Tibial nerve (tissue), 4 donors: Measurements from ENCODE around the gene GNAI2. TPM values are rescaled to one million over a fixed set of nuclear protein-coding genes. Genes with fewer than 3 reads are reported as not detected.

ENCODE experiments used
- DNase-seq, 2 donors: peaks; one replicate each; pipeline ENCODE4 v3.0.0-alpha.2; 2019; ENCODE audit warnings: low spot score in 2 of 2
- H3K27ac ChIP-seq, 4 donors: fragments of 200-600 bp; sonication (generic) in 3 of 4; one replicate each; pipeline ENCODE4 v1.5.1; 2017 to 2019; ENCODE audit warnings: mild to moderate bottlenecking in 1 of 4
- H3K27me3 ChIP-seq, 2 donors: fragments of 200-600 bp; sonication (generic) in 1 of 2; one replicate each; pipeline versions ENCODE4 v1.5.1 to v1.6.0; 2017 to 2019
- H3K36me3 ChIP-seq, 3 donors: fragments of 200-600 bp; sonication (generic); one replicate each; pipeline ENCODE4 v1.5.1; 2018 to 2019
- H3K4me1 ChIP-seq, 4 donors: fragments of 200-600 bp; sonication (generic) in 3 of 4; one replicate each; pipeline ENCODE4 v1.5.1; 2017 to 2019
- H3K4me3 ChIP-seq, 4 donors: fragments of 200-600 bp; sonication (generic) in 3 of 4; one replicate each; pipeline ENCODE4 v1.5.1; 2017 to 2019; ENCODE audit warnings: mild to moderate bottlenecking in 1 of 4, moderate library complexity in 1 of 4
- H3K9me3 ChIP-seq, 4 donors: fragments of 200-600 bp; sonication (generic) in 3 of 4; one replicate each; pipeline ENCODE4 v1.5.1; 2017 to 2019
- EP300 ChIP-seq, 2 donors: sonication (generic); formaldehyde crosslinking; IDR thresholded peaks; one replicate each; pipeline ENCODE4 v1.6.1; 2017; ENCODE audit warnings: antibody characterized with exemption in 2 of 2, mild to moderate bottlenecking in 1 of 2
- POLR2A ChIP-seq, 2 donors: fragments of 450-650 bp; IDR thresholded peaks; one replicate each; pipeline ENCODE4 v1.6.1; 2017; ENCODE audit warnings: antibody characterized with exemption in 2 of 2, mild to moderate bottlenecking in 2 of 2, moderate library complexity in 2 of 2
- WGBS, 2 donors: methylation state at CpG; one replicate each; pipeline ENCODE4 v1.1.5; 2018; 5-methylcytosine and 5-hydroxymethylcytosine counted together
- total RNA-seq, 4 donors: library from RNA; depleted of rRNA; stranded (reverse); fragments of >200 nt; gene quantifications; one replicate each; pipeline ENCODE4 v1.1.0, GENCODE V29; 2016
- TF ChIP-seq, protein P1 (sequence below), 5 experiments: fragments of 200-600 bp in 3 of 5; fragments of 450-650 bp in 2 of 5; sonication (generic) in 3 of 5; IDR thresholded peaks; one replicate each; pipeline ENCODE4 v1.5.1; 2016 to 2019; ENCODE audit warnings: antibody characterized with exemption in 5 of 5, mild to moderate bottlenecking in 3 of 5, moderate library complexity in 2 of 5

GNAI2 gene
- total RNA-seq, 4 donors from 2014 or later, result 201 to 265 (median 243) TPM

DNA sequence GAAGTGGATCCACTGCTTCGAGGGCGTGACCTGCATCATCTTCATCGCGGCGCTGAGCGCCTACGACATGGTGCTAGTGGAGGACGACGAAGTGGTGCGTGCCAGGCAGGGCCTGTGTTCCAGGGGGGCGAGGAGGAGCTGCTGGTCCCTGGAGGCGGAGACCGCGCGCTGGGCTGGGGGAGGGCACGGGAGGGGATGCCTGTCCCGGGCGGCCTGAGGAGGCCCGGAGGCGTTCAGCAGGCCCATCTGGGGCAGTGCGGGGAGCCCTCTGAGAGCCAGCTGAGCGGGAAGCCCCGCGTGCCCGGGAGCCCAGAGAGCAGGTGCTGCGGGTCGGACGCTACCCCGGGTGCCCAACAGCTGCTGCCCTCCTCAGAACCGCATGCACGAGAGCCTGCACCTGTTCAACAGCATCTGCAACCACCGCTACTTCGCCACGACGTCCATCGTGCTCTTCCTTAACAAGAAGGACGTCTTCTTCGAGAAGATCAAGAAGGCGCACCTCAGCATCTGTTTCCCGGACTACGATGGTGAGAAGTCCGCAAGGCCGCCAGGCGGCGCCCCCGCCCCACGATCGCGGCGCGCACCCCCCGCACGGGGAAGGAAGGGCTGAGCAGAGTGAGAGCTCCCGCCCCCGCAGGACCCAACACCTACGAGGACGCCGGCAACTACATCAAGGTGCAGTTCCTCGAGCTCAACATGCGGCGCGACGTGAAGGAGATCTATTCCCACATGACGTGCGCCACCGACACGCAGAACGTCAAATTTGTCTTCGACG is 41.7 kb upstream of the GNAI2 start:
- peaks cover 0 to 42% of the 10 kb centered on the region in 2 donors for H3K27me3 ChIP-seq
- H3K36me3 ChIP-seq, result no peaks in the 10 kb centered on the region
- peak overlapping the region in 2 of 4 donors; percentile 4 to 20 for H3K4me3 ChIP-seq
- 3 to 13% methylated on average over 17 to 39 of the region's 70 CpGs for WGBS, 2 donors
- no peak for TF ChIP-seq EP300 (IDR thresholded peaks at IDR 0.05)
- TF ChIP-seq, protein P1, sequence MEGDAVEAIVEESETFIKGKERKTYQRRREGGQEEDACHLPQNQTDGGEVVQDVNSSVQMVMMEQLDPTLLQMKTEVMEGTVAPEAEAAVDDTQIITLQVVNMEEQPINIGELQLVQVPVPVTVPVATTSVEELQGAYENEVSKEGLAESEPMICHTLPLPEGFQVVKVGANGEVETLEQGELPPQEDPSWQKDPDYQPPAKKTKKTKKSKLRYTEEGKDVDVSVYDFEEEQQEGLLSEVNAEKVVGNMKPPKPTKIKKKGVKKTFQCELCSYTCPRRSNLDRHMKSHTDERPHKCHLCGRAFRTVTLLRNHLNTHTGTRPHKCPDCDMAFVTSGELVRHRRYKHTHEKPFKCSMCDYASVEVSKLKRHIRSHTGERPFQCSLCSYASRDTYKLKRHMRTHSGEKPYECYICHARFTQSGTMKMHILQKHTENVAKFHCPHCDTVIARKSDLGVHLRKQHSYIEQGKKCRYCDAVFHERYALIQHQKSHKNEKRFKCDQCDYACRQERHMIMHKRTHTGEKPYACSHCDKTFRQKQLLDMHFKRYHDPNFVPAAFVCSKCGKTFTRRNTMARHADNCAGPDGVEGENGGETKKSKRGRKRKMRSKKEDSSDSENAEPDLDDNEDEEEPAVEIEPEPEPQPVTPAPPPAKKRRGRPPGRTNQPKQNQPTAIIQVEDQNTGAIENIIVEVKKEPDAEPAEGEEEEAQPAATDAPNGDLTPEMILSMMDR (IDR thresholded peaks at IDR 0.05), result peak; percentile 73 to 95 (median 78)
- no peaks in the 10 kb centered on the region for H3K9me3 ChIP-seq
- peak; percentile 33 to 47 for DNase-seq
- H3K27ac ChIP-seq, result no peak overlapping the region
- H3K4me1 ChIP-seq, result peaks cover 0 to 25% (median 12%) of the 10 kb centered on the region in 4 donors

DNA sequence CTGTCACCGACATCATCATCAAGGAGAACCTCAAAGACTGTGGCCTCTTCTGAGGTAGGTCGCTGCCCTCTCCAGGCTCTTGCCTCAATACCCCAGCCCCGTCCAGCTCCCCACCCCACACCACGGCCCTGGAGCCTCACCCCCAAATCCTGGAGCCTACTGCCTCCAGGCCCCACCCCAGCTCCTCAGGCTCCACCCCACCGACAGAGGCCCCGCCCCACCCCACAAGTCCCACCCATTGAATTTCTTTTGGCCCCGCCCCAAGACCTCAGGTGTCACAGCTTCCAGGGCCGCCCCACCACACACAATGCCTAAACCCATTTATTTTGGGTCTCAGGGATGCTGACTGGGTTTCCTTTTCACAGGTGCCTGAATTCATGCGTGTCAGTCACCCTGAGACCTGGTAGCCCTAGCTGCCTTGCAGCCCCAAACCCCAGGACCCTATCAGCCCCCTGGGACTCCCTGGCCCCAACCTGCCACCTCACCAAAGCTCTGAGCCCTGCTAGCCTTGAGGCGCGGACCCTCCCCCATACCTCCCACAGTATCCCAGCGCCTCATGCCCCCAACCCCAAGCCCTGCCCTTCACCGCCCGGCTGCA is 41.0 kb upstream of the GNAI2 start:
- Histone ChIP-seq H3K9me3 (no peaks in the 10 kb centered on the region), H3K27ac (no peak overlapping the region), H3K4me1 (peaks cover 0 to 25% (median 12%) of the 10 kb centered on the region in 4 donors), H3K27me3 (peaks cover 0 to 49% of the 10 kb centered on the region in 2 donors), H3K36me3 (no peaks in the 10 kb centered on the region), H3K4me3 (peak overlapping the region in 2 of 4 donors; percentile 4 to 20)
- 59% methylated on average over 14 of the region's 14 CpGs for WGBS, 2 donors
- no peak for DNase-seq
- TF ChIP-seq POLR2A (IDR thresholded peaks at IDR 0.05) (no peak), EP300 (IDR thresholded peaks at IDR 0.05) (no peak)
- TF ChIP-seq, protein P1 (IDR thresholded peaks at IDR 0.05), result no peak

DNA sequence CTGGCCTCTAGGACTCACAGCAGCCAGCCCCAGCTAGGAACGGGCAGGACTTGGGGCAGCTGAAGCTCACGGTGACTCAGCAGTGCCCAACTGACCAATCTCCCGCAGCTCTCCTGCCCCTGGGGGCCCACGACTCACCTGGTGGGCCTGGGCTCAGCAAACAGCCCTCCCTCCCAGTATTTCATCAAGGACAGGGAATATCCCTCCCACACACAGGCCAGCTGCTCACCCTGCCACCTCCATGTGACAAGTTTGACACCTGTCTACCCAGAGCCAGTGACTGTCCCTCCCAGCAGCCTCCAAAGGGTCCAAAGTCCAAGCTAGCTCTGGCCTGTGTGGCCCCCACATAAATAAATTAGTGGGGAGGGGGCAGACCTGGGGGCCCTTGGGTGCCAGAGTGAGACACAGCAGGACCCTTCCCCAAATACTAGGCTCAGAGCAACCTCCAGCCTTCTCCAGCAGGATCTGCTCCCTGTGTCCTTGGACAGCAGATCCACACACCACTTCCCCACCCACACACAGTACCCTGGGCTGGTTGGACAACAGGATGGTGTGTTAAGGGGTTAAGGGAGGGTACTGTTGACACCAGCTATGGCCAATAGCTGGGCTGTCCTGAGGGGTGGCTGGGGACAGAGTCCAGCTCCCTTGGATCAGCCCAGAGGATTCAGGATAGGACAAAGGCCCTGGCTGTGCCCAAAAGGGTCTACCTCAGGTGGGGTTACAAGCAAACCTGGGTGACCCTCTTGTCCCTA is 40.3 kb upstream of the GNAI2 start:
- Histone ChIP-seq H3K9me3 (no peaks in the 10 kb centered on the region), H3K27me3 (peaks cover 0 to 50% of the 10 kb centered on the region in 2 donors), H3K4me1 (peaks cover 0 to 25% (median 12%) of the 10 kb centered on the region in 4 donors), H3K4me3 (no peak overlapping the region), H3K36me3 (no peaks in the 10 kb centered on the region), H3K27ac (no peak overlapping the region)
- no peak for DNase-seq
- 59 to 72% methylated on average over 4 of the region's 4 CpGs for WGBS, 2 donors
- TF ChIP-seq POLR2A (IDR thresholded peaks at IDR 0.05) (no peak), EP300 (IDR thresholded peaks at IDR 0.05) (no peak)
- TF ChIP-seq, protein P1 (IDR thresholded peaks at IDR 0.05), result no peak

DNA sequence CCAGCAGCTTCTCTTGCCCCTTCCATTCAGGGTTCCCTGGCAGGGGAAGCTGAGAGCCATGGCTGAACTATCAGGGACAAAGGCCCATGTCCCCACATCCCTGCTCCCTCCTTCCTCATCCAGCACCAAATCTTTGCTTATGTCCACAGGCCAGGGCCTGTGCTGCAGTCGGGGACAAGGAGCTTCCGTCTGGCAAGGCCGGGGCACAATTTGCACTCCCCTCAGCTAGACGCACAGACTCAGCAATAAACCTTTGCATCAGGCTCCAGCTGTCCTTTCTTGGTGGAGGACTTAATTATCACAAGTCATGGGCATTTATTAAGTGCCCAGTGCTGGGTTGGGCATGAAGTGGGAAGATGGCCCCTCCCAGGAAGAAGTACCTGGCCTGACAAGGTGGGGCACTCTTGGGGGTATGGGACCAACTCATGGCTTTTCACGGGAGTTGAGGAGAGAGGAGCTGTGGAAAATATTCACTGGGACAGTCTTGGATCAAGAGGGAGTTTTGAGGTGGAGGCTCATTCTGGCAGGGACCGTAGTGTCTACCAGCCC is 39.7 kb upstream of the GNAI2 start:
- 66 to 75% methylated on average over 6 of the region's 6 CpGs for WGBS, 2 donors
- peaks cover 0 to 56% of the 10 kb centered on the region in 2 donors for H3K27me3 ChIP-seq

More for the DNA sequence above, 39.7 kb upstream of the GNAI2 start:
- Histone ChIP-seq H3K36me3 (no peaks in the 10 kb centered on the region), H3K27ac (no peak overlapping the region), H3K9me3 (no peaks in the 10 kb centered on the region), H3K4me3 (no peak overlapping the region), H3K4me1 (peaks cover 0 to 25% (median 12%) of the 10 kb centered on the region in 4 donors)
- no peak for DNase-seq
- TF ChIP-seq EP300 (IDR thresholded peaks at IDR 0.05), result no peak
- no peak for TF ChIP-seq POLR2A (IDR thresholded peaks at IDR 0.05)
- TF ChIP-seq, protein P1 (IDR thresholded peaks at IDR 0.05), result no peak
